ENCODE measurements around the gene KCNJ4. TPM values are rescaled to one million over a fixed set of nuclear protein-coding genes. Genes with fewer than 3 reads are reported as not detected.
A peak's percentile ranks its signal among the peaks of the same experiment; 100 is the strongest.
"Not testable (repeated sequence)": the region's sequence is repeated elsewhere in the genome, so short reads cannot be mapped to it uniquely, and the experiment has no call there.

Gene KCNJ4
- total RNA-seq, 1 experiment from 2014 or later = 0.92 TPM

- no peaks in the 10 kb centered on the region for H3K9me3 ChIP-seq (ENCODE audit: control insufficient read depth, low read depth, low read length)
- no CpG with 5 or more reads among the region's 60 CpGs for WGBS (ENCODE audit: extremely low coverage, insufficient read length, low lambda C conversion rate)
- no peak overlapping the region for H2AK5ac ChIP-seq (ENCODE audit: insufficient read length, low read length)
- H2BK5ac ChIP-seq (ENCODE audit: insufficient read length, low read length) = no peak overlapping the region
- no peaks in the 10 kb centered on the region for H3K79me1 ChIP-seq (ENCODE audit: insufficient read depth, low read depth, low read length, poor library complexity, severe bottlenecking)
- no peak overlapping the region for H3K23ac ChIP-seq (ENCODE audit: insufficient read length, low read depth, low read length)
- H3K79me2 ChIP-seq (ENCODE audit: insufficient read depth, low read length) = peaks cover 9% of the 10 kb centered on the region; the same call in 1 of the 2 replicates
- no peak overlapping the region for H4K91ac ChIP-seq (ENCODE audit: insufficient read length, low read depth, low read length)
- H2BK12ac ChIP-seq (ENCODE audit: insufficient read length, low read depth, low read length) = no peak overlapping the region
- H3K4me1 Mint-ChIP-seq = peaks cover 63 to 68% of the 10 kb centered on the region in 2 experiments
- H3K4ac ChIP-seq (ENCODE audit: low read depth, low read length) = no peak overlapping the region; the same call in 1 of the 2 replicates
- peak overlapping the region; percentile 77; the same call in 1 of the 2 replicates for H3K14ac ChIP-seq (ENCODE audit: insufficient read depth, low read length)
- no peak overlapping the region for H3K56ac ChIP-seq (ENCODE audit: insufficient read length, low read depth, low read length)
- H3K9me3 Mint-ChIP-seq = no peaks in the 10 kb centered on the region
- peak overlapping the region; percentile 78 for H3K27ac ChIP-seq (ENCODE audit: insufficient read length, low read depth, low read length)
- H4K8ac ChIP-seq (replicated peaks; ENCODE audit: insufficient read length, low read depth, low read length) = no peak overlapping the region
- no peak overlapping the region for H3T11ph ChIP-seq (ENCODE audit: low read length)
- H3K36me3 Mint-ChIP-seq (ENCODE audit: insufficient read depth in 1 of 3, low read depth in 3 of 3) = no peaks in the 10 kb centered on the region
- H2AFZ ChIP-seq (ENCODE audit: low read length) = no peak overlapping the region
- H3K27me3 ChIP-seq (ENCODE audit: insufficient read depth, low read length) = no peaks in the 10 kb centered on the region
- no peaks in the 10 kb centered on the region for H3K27me3 Mint-ChIP-seq (ENCODE audit: low read depth)
- no peaks in the 10 kb centered on the region for H4K20me1 ChIP-seq (ENCODE audit: control insufficient read depth, insufficient read depth, insufficient read length)
- no peak overlapping the region for H2BK15ac ChIP-seq (ENCODE audit: low read depth, low read length)
- peaks cover 3% of the 10 kb centered on the region; the same call in 1 of the 2 replicates for H3K4me1 ChIP-seq (ENCODE audit: insufficient read depth, low read length)
- peak; percentile 90 for DNase-seq
- no peak overlapping the region for H4K5ac ChIP-seq (ENCODE audit: insufficient read length, low read depth, low read length)
- no peak overlapping the region for H2BK20ac ChIP-seq (ENCODE audit: low read depth, low read length, poor library complexity, severe bottlenecking)
- peak overlapping the region; percentile 90 to 96 (median 95) for H3K27ac Mint-ChIP-seq
- peak overlapping the region; percentile 78 for H3K9ac ChIP-seq (ENCODE audit: extremely low read depth, insufficient read length, low read length)
- peaks cover 4% of the 10 kb centered on the region for H3K23me2 ChIP-seq (ENCODE audit: insufficient read length, low read depth, low read length, poor library complexity, severe bottlenecking)
- peak overlapping the region; percentile 74 to 87 for H3K4me3 Mint-ChIP-seq
- TF ChIP-seq CTCF (conservative IDR thresholded peaks at IDR 0.05) = no peak
- peak overlapping the region; percentile 75 for H3K4me2 ChIP-seq (ENCODE audit: insufficient read depth, insufficient read length, low read length)
- peak overlapping the region; percentile 50 for H3K18ac ChIP-seq (ENCODE audit: insufficient read length, low read depth, low read length)
- no peak overlapping the region for H2BK120ac ChIP-seq (ENCODE audit: low read depth, low read length, poor library complexity, severe bottlenecking)
These were observed 57.6 kb downstream of the KCNJ4 start for GRCh38 chr22:38397189-38398085.

- not testable (repeated sequence) for H3K9me3 ChIP-seq (ENCODE audit: control insufficient read depth, low read depth, low read length); H3K27me3 ChIP-seq (ENCODE audit: insufficient read depth, low read length); H4K91ac ChIP-seq (ENCODE audit: insufficient read length, low read depth, low read length); H3K79me1 ChIP-seq (ENCODE audit: insufficient read depth, low read depth, low read length, poor library complexity, severe bottlenecking); H3K36me3 Mint-ChIP-seq (ENCODE audit: insufficient read depth in 1 of 3, low read depth in 3 of 3); H3K79me2 ChIP-seq (ENCODE audit: insufficient read depth, low read length); H3K23me2 ChIP-seq (ENCODE audit: insufficient read length, low read depth, low read length, poor library complexity, severe bottlenecking); H3K23ac ChIP-seq (ENCODE audit: insufficient read length, low read depth, low read length); DNase-seq; H2AFZ ChIP-seq (ENCODE audit: low read length); H3K14ac ChIP-seq (ENCODE audit: insufficient read depth, low read length); H4K20me1 ChIP-seq (ENCODE audit: control insufficient read depth, insufficient read depth, insufficient read length); H3K9me3 Mint-ChIP-seq; H3K27me3 Mint-ChIP-seq (ENCODE audit: low read depth); H2AK5ac ChIP-seq (ENCODE audit: insufficient read length, low read length); H2BK15ac ChIP-seq (ENCODE audit: low read depth, low read length); H3K4ac ChIP-seq (ENCODE audit: low read depth, low read length); H3K56ac ChIP-seq (ENCODE audit: insufficient read length, low read depth, low read length); H2BK20ac ChIP-seq (ENCODE audit: low read depth, low read length, poor library complexity, severe bottlenecking); H4K5ac ChIP-seq (ENCODE audit: insufficient read length, low read depth, low read length); H3K4me1 ChIP-seq (ENCODE audit: insufficient read depth, low read length); H4K8ac ChIP-seq (replicated peaks; ENCODE audit: insufficient read length, low read depth, low read length); H2BK5ac ChIP-seq (ENCODE audit: insufficient read length, low read length); H3T11ph ChIP-seq (ENCODE audit: low read length)
- peak overlapping the region; percentile 78 for H3K9ac ChIP-seq (ENCODE audit: extremely low read depth, insufficient read length, low read length)
- peak overlapping the region; percentile 78 for H3K27ac ChIP-seq (ENCODE audit: insufficient read length, low read depth, low read length)
- WGBS (ENCODE audit: extremely low coverage, insufficient read length, low lambda C conversion rate) = no CpG with 5 or more reads among the region's 12 CpGs
- peak overlapping the region; percentile 96 for H2BK12ac ChIP-seq (ENCODE audit: insufficient read length, low read depth, low read length)
- Mint-ChIP-seq H3K27ac (peak overlapping the region; percentile 90 to 96 (median 95)), H3K4me1 (peaks cover 60 to 65% of the 10 kb centered on the region in 2 experiments), H3K4me3 (peak overlapping the region; percentile 74 to 87)
- H2BK120ac ChIP-seq (ENCODE audit: low read depth, low read length, poor library complexity, severe bottlenecking) = peak overlapping the region; percentile 23
- H3K18ac ChIP-seq (ENCODE audit: insufficient read length, low read depth, low read length) = peak overlapping the region; percentile 42
- peak overlapping the region; percentile 75 for H3K4me2 ChIP-seq (ENCODE audit: insufficient read depth, insufficient read length, low read length)
These were observed 58.4 kb downstream of the KCNJ4 start for GRCh38 chr22:38396440-38397069.

Data from H9 (cell line).